Right renal cortex interstitium (tissue), 3 donors: ENCODE data around the gene ALDH3A1. TPM values are rescaled to one million over a fixed set of nuclear protein-coding genes. Genes with fewer than 3 reads are reported as not detected.

Experiments
- DNase-seq, 3 donors: peaks; one replicate each; pipeline ENCODE4 v3.0.0-alpha.2; 2013; ENCODE audit warnings: low read depth in 3 of 3, low spot score in 2 of 3
- polyA plus RNA-seq, 3 donors: library from polyadenylated mRNA; unstranded; fragments of 120-200 nt; gene quantifications; one replicate each; pipeline ENCODE4 v1.2.1, GENCODE V29; 2013; ENCODE audit not compliant: insufficient read length in 3 of 3

The ALDH3A1 gene
- polyA plus RNA-seq, 3 donors: 0.75 to 1.2 (median 0.82) TPM

- DNase-seq: no peak
These were observed 4.7 kb downstream of the ALDH3A1 start for GRCh38 chr17:19743101-19744100.

GRCh38 chr17:19742495-19742894 lies 5.6 kb downstream of the ALDH3A1 start:
- no peak for DNase-seq

- DNase-seq: no peak
These were observed 6.2 kb downstream of the ALDH3A1 start for GRCh38 chr17:19741832-19742457.

- no peak for DNase-seq
These were observed 7.2 kb downstream of the ALDH3A1 start for GRCh38 chr17:19740933-19741332.

GRCh38 chr17:19739241-19740201 lies 8.6 kb downstream of the ALDH3A1 start:
- DNase-seq: no peak

- DNase-seq: no peak
These were observed 9.3 kb downstream of the ALDH3A1 start for GRCh38 chr17:19738757-19739156.

DNA sequence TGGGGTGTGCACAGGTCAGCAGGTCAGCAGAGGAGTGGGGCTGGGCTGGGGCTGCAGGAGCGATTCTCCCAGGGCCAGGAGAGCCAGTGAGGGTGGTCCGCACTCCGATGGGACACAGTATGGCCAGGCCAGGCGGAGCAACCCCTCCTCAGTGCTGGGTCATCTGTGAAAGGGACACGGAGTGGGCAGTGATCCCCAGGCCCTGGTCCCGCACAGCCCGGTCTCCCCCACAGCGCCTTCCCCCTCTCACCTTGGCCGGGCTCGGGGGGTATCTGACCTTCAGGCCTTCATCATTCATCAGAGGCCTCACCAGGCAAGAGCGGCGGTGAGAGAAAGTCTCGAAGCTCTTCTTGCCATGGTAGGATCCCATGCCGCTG lies 10.0 kb downstream of the ALDH3A1 start:
- no peak for DNase-seq

GRCh38 chr17:19737305-19738072 lies 10.6 kb downstream of the ALDH3A1 start:
- no peak for DNase-seq

GRCh38 chr17:19736071-19736470 lies 12.0 kb downstream of the ALDH3A1 start:
- no peak for DNase-seq

DNA sequence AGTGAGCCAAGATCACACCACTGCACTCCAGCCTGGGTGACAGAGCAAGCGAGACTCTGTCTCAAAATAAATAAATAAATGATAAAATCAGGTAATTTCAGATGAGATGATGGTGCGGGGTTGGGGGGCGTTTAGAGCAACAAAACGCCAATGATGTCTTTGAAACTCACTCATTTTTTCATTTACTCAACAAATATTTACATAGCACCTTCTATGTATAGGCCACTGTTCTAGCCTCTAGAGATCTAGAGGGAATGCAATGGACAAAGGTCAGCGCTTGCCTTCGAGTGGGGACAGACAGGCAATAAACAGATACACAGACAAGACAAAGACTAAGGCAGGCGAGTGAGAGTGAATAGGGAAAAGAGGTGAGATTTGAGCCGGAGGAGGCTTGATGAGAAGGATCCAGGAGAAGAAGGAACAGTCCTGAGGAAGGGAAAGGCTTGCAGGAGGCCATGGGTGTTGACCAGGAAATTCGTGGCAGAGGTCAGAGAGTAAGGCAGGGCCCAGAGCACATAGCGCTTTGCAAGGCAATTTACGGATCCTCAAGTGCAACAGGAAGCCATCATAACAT lies 14.1 kb downstream of the ALDH3A1 start:
- no peak for DNase-seq

DNA sequence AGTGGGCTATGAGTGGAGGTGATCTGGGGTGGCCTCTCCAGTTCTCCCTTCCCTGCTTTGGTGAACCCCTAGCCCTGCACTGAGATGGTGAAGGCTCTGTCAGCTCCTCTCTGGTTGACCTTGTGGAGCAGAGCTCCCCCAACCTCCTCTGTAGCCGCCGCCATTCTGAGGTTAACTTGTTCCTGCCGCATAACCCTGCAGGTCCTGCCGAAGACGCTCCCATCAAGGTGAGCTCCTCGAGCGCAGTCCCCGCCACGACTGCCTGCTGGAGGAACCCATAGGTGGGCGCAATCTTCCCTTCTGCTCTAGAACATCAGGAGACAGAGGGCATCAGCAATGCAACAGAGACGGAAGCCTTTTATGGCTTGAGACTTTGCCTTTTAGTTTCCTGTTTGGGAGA lies 16.5 kb downstream of the ALDH3A1 start:
- no peak for DNase-seq

DNA sequence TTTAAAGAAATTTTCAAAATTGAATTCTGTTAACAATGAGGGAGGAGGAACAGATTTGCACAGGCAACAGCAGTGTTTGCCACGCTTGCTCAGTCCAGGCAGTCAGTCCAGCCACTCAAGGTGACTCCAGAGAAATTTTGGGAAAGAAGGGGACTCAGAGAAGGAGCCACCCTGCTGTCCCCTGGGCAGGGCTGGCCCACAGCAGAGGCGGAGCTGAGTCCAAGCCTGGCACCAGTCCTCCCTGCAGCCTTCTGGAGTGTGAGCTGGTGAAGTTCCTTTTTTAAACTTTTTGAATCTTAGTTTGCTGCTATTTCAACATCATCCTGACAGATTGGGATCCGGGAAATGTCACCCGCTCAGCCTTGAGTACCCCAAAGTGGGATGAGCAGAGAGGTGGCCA lies 17.3 kb downstream of the ALDH3A1 start:
- no peak for DNase-seq

GRCh38 chr17:19729900-19730299 lies 18.2 kb downstream of the ALDH3A1 start:
- no peak for DNase-seq

DNA sequence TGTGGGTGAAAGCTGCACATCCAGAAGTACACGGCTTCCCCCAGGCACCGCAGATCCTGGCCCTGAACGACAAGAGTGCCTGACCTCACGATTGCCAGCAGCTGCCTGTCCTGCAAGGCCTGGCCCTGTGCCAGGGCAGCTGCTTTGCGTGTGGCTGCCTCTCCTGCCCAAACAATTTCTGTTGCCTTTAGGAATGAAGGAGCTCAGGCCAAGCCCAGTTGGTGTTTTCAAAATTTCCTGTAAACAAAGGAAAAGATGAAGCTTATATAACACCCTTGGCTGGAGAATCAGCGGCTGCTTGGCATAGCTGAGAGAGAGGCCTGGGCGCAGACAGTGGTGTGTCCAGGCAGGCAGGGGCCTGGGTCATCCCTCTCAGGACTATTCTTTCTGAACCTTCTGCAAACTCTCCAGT lies 20.0 kb downstream of the ALDH3A1 start:
- DNase-seq: no peak

DNA sequence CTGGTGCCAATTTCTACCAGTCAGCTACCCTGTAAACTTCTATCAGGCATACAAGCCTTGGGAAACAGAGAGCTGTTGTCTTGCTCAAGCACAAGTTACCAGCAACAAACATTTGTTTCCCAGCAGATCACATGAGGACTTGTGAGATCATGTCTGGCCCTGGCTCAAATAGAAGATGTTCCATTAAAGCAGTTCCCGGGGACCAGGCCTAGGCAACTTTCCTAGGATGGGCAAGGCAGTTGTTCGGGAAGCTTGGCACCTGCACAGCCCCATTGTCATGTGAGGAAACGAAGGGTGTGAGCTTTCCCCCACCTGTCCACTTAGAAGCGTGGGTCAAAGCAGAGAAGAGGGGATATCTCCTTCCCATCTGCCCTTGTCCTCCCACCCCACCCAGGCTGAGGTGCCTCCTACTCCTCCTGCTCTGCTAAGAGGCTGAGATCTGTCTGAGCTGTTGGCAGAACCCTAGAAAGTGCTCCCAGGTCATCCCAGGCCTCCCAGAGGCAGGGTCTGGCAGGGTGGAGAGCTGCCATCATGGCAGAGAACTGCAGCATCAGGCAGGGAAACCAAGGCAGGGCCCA lies 20.5 kb downstream of the ALDH3A1 start:
- DNase-seq: no peak

DNA sequence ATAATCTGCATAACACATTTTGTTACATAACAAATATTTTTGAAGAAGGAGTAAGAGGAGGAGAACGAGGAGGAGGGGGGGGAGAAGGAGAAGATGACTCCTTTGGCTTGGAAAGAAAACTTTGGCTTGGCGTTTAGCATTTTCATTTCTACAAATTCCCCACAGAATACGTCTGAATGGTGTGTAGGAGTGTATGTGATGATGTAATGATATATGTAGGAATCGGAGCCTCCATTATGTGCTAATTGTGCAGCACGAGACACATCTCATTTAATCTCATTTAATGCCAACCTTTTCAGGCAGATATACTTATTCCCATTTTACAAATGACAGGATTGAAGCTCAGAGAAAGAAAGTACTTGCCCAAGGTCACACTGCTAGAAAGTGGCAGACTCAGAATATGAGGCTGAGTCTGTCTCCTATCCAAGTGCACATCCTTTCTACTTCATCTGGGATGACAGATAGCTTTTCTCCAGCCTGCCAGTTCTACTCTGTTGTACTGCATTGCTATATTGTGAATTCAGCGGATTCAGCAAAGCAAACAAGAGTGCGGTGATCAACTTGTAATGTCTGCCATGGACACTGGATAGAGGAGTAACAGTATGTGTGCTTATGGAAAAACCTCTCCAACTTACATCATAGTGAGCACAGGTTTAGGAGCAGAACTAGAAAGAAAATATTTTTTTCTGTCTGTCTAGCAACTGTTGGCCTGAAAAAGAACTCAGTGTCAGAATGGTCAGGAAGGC lies 21.3 kb downstream of the ALDH3A1 start:
- DNase-seq: no peak

GRCh38 chr17:19725486-19725885 lies 22.6 kb downstream of the ALDH3A1 start:
- DNase-seq: no peak

- DNase-seq: no peak
These were observed 23.3 kb downstream of the ALDH3A1 start for GRCh38 chr17:19724501-19725420.
